ENCODE measurements around the gene BUD23.
"Not testable (repeated sequence)": the region's sequence is repeated elsewhere in the genome, so short reads cannot be mapped to it uniquely, and the experiment has no call there.

The BUD23 gene

DNA sequence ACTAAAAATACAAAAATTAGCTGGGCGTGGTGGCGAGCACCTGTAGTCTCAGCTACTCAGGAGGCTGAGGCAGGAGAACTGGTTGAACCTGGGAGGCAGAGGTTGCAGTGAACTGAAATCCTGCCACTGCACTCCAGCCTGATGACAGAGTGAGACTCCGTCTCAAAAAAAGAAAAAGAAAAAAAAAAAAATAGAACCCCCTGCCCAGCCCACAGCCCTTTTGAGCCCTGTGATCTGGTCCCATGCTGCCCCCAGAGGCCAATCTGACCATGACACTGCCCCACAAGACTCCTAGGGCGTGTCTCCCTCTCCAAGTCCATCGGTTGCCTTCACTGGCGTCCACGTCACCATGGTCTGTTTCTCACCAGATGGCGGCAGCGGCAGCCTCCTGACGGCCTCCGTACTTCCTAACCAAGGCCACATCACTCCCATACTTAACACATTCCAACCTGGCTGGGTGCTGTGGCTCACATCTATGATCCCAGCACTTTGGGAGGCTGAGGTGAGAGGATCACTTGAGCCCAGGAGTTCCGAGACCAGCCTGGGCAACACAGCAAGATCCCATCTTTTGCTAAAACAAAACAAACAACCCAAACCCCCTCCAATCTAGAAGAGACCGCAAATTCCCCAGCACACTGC is 18.1 kb downstream of the BUD23 start:
- peak; percentile 77 for DNase-seq (ENCODE audit: low spot score)

DNA sequence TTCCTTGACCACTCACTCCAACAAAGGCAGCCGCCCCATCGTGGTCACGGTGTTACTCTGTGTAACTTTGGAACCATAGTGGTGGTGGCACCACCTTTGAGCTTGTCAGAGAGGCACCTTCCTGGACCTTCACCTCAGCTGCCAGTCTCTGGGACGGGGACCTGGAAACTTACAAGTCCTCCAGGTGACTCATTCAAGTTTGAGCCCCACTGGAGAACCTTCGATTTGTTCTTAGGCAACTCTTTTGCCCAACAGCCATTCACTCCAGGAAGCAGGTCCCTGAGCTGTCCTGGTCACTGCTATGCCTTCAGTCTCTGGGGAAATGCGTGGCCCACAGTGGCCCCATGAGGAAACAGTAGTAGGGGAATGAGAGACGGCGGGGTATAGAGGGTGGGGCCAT is 18.8 kb downstream of the BUD23 start:
- no peak for DNase-seq (ENCODE audit: low spot score)

DNA sequence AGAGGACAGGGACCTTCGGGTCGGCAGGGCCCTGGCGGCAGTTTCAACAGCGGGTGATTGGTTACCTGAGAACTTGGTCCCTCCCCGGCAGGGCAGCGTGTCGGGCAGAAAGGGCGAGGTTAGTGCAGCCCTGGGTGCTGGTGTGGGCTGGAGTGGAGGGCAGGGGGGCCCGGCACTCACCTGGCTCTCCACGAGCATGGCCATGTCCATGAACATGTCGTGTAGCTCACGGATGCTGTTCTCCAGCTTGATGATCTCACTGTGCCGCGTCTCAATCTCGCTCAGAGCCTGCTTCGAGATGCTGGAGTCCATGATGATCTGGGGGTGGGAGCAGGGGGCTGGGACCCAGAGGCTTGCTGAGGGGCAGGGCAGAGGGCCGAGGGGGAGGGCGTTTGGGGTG is 19.3 kb downstream of the BUD23 start:
- no peak for DNase-seq (ENCODE audit: low spot score)

DNA sequence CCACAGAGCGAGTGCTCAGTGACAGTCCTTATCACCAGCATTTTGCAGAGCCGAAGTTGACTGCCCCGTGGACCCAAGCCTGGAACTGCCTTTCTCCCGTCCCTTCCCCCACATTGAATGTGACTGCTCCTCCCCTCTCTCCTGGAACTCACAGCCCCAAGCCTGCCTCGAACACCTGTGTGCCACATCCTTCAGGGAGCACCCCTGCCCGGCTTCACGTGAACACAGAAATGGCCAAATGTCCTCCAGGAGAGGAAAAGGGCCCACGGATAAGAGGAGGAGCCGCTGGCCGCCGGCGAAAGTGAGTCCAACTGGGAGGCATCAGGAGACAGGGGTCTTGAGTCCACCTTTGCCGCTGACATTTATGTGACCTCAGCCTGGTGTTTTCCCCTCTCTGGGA is 19.8 kb downstream of the BUD23 start:
- no peak for DNase-seq (ENCODE audit: low spot score)

DNA sequence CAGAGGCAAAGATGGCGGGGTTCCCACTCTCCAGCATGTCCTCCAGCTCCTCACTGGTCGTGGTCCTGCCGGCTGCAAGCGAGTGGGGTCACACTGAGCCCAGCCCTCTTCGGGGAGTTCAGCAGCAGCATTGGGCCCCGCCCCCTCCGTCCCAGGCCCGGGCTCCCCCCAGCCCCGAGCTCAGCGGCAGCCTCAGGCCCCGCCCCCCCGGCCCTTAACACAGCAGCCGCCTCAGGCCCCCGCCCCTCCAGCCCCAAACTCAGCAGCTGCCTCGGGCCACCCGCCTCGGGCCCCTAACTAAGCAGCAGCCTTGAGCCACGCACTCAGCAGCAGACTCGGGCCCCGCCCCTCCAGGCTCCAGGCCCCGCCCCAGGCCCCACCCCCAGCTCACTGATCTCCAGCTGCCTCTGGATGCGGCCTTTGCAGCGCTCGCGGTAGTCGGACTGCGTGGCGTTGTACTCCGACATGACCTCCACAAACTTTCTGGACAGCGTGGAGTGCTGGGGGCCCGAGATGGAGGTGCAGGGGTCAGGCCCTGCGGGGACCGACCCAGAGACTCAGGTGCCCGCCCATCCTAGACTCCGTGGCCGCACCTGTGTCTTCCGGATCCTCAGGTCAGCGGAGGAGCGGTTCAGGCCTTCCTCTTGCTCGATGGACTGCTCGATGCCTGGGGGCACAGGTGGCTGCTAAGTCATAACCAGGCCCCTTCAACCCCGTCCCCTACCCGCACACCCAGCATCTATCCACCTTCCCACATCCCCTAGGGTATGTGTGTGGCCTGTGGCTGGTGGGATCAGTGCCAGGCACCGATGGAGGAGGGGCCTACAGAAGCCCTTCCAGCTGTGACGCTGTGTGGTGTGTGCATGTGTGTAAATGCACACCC is 20.6 kb downstream of the BUD23 start:
- DNase-seq (ENCODE audit: low spot score) = peak; percentile 73

DNA sequence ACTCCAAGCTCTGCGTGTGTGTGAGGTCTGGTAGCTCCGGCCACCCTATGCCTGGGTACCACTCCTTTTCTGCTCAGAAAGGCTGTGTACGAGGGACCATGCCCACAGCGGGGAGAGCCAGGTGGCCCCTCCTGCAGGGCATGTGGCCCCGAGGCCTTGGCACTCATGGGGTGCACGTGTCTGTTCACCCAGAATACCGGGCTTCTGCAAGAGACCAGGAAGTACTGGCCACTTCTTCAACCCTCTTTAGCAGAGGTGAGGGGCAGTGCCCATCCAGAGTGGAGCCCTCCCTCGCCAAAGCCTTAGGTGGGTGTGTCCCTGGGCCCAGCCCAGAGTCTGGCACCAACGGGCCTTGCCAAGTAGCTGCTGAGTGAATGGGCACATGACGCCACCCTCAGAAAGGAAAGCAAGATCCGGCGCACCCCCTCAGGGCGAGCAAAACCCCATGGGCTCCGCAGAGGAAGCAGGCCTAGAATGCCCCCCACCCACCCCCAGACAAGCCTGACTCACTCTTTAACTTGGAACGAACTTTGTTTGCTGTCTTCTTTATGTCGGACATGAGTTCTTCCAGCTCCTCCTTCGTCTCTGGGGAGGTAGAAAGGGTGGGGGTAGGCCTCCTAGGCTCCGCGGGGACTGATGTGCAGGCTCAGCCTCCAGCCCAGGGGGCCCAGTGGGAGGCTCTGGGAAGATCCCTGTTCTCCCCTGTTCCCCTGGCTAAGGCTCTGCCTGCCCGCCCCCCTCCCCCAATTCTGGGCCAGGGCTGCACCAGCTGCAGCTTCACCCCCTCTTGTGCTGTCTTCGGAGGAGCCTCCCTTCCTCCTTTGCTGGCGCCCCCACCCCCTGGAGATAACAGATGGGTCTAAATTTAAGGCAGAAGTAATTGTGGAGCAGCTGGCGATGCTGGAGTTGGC is 21.5 kb downstream of the BUD23 start:
- no peak for DNase-seq (ENCODE audit: low spot score)

DNA sequence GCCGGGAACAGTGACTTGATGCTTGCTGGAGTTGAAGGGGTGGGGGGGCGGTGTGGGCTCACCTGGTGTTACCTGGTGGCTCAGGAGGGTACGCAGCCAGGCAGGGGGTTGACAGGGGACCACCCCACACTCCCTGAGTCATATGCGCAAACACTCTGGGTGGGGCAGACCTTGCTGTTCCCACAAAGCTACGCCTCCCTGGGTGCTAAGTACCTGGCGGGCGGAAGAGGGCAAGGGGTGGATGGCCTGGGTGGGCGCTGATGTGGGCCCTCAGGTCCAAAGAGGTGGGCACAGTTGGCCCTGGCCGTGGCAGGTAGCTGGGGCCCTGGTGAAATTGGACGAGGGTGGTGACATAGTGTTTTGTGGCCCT is 22.1 kb downstream of the BUD23 start:
- DNase-seq (ENCODE audit: low spot score) = no peak

DNA sequence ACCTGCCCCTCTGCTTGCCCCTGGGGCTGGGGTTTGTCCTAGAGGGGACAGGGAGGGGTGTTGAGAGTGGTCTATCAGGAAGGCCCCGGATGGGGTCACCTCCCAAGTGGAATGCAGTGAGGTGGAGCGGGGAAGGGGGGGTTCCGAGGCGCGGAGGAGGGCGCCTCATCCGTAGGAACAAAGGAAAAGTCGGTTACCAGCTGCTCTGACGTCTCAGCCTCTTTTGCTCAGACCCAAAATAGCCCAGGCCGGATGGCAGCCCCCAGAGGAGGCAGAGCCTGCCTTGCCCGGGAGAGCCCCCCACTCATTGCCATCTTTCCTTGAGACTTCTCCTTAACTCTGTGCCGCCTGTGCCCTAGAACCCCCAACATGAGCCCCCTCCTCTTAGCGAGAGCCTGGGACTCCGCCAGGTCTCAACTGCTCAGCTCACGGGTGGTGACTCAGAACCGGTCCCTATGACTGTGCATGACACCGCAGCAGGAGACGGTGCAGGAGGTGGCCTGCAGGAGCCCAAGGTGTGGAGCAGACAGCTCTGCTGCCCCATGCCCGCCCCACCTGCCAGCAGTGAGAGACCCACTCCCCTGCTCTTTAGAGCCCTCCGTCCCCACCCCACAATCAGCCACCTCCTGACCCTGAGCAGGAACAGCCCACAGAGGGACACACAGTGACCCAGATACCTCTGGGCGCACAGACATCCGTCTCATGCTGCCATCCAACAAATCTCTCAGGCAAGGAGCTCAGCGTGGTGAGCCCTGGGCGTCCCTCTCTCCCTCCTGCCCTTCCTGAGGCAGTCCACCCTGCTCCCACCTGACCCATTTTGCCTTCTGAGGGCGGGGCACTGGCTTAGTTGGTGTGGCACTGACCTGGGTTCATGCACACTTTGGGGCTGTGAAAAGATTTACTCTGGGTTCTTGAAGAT is 23.0 kb downstream of the BUD23 start:
- DNase-seq (ENCODE audit: low spot score) = no peak

DNA sequence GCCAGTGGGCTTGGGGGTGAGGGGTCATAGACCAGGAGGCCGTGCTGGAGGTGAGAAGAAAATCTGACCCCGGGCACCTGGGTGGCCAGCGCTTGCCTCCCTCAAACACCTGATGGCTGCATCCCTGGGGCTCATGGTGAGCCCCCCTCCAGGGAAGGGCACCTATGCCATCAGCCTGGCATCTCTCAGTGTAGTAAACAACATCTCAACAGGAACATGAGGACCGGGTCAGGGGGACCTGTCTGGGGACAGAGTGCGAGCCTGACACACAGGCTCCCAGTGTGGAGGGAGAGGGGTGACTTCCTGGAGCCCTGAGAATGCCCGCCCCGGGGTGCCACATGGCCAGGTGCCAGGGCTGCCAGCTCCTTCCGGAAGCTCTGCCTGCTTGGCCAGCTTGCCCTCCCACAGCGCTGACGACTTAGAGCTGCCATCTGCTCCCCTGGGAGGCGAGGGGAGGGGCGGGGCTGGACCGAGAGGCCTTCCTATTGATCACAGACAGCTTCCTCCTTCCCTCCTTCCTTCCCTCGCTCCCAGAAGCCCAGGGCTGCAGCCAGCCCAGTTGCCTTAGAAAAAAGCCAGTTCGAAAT is 23.7 kb downstream of the BUD23 start:
- no peak for DNase-seq (ENCODE audit: low spot score)

DNA sequence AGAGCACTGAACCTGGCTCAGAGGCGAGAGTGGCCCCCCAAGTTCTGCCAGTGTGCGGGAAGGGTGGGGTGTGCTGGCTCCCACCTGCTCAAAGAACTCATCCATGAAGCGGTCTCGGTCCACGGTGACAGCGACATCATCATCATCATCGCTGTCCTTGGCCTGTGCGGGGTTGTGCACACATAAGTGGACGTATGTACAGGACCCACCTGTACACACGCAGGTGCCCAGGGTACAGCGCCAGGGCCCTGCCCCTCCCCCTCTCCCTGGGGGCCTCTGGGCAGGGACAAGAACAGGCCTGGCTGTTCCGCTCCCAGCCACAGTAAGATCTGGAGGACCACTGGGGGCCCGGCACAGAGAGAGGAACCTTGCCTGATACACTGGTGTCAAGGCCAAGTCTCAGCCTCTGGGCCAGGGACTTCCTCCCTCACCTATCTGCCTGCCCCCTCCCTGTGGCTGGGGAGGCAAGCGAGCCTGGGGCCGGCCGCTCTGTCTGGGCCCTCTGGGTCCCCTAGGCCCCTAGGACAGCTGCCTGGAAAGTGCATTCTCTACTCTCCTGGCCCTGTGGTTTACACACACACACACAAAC is 25.7 kb downstream of the BUD23 start:
- DNase-seq (ENCODE audit: low spot score) = no peak

DNA sequence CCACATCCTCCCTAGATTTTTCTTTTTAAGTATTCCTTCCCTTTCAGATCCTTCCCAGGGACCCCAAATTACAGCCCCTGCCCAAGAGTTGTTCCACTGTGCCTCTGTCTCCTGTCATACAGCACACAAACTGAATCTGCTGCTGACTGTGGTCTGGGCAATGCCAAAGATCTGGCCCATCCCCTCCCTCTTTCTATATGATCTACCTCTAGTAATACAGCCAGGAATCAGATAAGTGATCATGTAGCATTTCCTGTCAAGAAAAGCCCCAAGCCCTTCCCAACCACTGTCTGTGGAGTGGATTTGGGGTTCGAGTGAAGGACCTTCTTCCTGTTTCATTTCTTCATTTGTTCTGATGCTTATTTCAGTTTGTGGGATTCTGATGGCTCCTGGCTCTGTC is 29.4 kb downstream of the BUD23 start:
- no peak for DNase-seq (ENCODE audit: low spot score)

DNA sequence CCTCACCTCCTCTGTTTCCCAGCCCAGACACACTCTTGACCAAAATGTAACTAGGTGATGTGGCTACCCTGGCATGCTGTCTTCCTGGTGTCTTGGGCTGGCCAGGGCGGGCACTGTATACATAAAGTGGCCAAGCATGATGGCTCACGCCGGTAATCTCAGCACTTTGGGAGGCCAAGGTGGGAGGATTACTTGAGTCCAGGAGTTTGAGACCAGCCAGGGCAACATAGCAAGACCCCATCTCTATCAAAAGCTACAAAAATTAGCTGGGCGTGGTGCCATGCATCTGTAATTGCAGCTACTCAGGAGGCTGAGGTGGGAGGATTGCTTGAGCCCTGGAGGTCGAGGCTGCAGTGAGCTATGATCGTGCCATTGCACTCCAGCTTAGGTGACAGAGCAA is 29.9 kb downstream of the BUD23 start:
- not testable (repeated sequence) for DNase-seq (ENCODE audit: low spot score)

DNA sequence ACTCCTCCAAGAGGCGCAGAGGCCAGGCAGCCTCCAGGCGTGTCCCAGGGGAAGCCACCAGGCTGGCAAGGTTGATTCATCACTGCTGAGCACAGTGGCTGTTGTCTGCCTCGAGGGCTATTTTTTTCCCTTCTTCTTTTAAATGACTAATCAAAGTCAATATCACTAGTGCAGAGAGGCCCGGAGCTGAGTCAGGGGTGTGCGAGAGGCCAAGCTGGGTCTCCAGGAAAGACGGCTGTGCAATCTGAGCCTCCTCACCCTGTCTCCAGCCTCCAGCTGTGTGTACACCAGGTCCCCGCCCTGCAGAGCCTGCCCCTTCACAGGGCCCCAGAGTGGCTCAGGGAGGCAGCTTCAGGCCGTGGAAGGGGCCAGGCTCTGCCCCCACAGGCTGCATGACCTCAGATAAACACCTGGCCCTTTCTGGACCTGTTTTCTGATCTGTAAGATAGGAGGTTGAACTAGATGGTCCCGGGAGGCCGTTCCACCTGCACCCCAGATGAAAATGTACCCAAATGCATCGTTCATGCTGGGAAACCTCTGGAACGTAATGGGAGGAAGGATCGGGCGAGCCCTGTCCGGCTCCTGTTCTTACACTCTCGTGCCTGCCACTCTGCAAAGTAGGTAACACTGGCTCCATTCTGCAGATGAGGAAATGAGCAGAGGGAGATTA is 32.4 kb downstream of the BUD23 start:
- peak; percentile 91 for DNase-seq (ENCODE audit: low spot score)

DNA sequence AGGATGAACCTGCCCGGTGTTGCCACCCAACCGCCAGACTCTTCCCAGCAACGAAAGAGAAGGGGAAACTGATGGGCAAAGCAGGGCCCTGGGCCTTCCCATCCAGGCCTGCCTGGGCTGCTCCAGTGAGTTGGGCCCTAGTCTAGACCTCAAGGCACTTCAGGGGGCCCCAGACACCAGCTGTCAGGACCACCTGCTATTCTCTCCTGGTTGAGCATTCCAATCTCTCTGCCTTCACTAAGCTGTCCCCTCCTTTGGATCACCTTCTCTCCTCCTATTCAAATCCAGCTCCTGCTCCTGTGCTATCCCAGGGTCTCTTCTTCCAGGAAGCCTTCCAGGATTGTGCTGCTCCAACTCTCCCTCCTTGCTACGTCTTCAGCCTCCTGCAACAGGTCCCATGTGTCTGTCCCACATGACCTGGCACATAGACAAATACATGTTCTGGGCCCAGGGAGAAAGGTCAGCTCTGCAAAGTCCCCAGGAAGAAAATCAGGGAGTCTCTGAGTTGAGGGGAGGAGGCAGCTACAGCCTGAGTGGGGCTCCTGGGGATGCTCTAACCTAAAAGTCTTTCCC is 33.0 kb downstream of the BUD23 start:
- DNase-seq (ENCODE audit: low spot score) = no peak

DNA sequence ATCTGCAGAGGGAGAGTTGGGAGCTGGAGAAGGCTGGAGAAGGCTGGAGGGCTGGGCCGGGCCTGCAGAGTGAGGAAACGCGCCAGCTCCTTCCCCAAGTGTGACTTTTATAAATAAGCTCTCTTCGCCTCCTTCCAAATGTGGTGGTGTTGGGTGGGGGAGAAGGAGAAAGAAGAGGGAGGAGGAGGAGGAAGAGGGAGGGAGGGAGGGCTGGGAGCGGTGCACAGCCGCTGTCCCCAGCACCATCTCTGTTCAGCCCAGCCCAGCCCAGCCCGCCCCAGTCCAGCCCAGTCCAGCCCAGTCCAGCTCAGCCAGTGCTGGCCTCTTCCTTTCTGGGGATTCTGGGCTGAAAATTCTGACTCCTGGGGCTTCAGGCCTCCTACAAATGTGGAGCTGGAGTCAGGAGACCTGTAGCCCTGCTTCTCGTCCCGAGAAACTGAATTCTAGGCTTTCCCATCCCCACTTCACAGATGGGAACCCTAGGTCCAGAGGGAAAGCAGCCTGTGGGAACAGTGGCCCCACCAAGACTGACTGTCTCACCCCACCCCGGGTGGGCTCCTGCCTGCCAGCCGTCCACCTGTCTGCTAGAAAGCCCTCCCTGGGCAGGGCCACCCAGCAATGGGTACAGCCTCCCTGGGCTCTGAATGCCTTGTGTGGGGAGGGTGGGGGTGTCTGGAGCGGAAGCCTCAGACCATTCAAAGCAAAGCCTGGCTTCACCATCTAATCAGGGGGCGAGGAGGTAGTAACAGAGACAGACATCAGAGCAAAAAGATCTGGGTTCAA is 33.8 kb downstream of the BUD23 start:
- DNase-seq (ENCODE audit: low spot score) = no peak

DNA sequence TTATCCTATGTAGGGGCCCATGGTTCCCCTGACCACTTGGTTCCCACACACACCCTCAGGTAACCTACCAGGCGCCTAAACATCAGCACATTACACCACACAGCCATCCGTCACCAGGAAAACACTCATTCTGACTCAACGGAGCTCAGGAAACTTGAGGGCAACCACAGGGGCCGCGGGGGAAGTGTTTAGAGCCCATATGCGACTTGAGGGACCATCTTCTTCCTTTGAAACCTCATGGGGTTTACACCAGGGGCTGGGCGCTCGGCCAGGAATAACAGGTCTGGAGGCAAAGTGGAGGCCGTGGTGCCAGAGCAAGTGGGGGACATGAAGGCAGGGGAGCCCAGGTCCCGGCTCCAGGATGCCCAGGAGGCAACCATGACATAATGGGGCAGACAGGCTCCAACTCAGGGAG is 34.6 kb downstream of the BUD23 start:
- peak; percentile 79 for DNase-seq (ENCODE audit: low spot score)

DNA sequence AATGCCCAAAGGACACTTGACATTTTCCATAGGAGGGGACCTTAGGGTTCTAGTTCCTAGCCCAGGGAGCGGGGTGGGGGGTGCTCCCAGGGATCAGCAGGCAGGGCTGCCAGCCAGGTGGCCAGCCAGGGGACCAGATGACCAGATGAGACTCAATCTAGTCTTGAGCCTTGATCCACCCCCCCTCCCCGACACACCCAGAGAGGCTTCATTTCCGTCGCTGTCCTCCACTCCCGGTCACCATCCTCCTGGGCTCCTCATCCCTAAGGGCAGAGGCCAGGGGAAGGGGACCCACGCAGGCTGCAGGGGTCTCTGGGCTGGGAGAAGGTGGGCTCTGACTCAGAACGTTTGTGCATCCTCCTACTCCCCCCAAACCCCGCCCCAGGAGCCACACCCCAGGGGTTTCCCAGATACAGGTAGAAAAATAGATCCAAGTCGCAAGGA is 35.1 kb downstream of the BUD23 start:
- no peak for DNase-seq (ENCODE audit: low spot score)

DNA sequence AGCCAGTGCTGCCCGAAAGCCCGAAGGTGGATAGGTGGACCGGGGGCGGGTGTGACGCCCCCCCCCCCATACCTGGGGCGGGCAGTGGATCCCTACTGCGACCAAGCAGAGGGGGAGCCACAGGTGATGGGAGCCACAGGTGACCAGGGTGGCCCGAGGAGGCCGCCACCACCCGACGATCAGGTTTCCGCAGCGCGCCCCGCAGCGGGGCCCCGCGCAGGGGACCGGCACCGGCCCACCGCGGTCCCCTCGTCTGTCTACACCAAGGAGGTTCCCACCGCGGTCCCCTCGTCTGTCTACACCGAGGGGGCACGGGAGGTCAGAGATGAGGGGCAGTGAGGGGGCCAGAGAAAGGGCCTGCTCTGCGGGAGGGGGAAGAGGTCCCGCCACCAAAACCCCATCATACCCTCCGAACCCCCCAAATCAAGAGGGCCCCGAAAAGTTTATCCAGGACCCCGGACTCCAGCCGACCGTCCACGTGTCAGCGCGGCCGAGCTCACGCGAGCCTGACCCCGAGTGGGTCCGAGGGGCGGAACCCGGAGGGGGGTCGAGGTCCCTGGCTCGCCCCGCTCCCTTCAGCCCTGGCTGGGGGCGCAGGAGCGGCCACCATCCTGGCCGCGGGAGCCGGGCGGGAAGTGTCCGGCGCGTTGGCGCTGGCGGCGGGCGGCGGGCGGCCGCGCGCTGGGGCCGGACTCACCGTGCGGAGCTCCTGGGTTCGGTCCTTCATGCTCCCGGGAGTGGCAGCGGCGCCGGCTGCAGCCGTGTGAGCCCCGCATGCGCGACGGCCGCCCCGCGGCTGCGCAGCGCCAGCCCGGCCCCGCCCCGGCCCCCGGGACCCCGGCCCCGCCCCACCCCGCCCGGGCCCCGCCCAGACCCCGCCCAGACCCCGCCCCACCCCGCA is 35.8 kb downstream of the BUD23 start, which contains the start of gene STX1A:
Gene STX1A (minus strand): TSS at position 765 of the 901 bp plus-strand sequence. CDS start 38 bp downstream, at position 727.
- DNase-seq (ENCODE audit: low spot score) = peak; percentile 98
